Amygdala (tissue), 56 donors: ENCODE results near the gene HECTD3.

Experiments
- DNase-seq, 56 donors: peaks; one replicate each; lab custom pipeline; 2025; lab: John Stamatoyannopoulos, UW

The HECTD3 gene

GRCh38 chr1:45010855-45011811, at the start of gene HECTD3:
TSS of gene HECTD3 (minus strand) at chr1:45011324. CDS start at chr1:45011257, 67 bp downstream.
- peak in 54 of 56 donors; percentile 25 to 87 (median 72) for DNase-seq

GRCh38 chr1:45059829-45060228, 48.7 kb upstream of the HECTD3 start:
- DNase-seq: no peak

GRCh38 chr1:45057542-45057941, 46.4 kb upstream of the HECTD3 start:
- DNase-seq: no peak

- no peak for DNase-seq
These were observed 40.1 kb upstream of the HECTD3 start for GRCh38 chr1:45051005-45051772.

- DNase-seq: no peak
These were observed 35.9 kb upstream of the HECTD3 start for GRCh38 chr1:45047032-45047431.

- no peak for DNase-seq
These were observed 33.8 kb upstream of the HECTD3 start for GRCh38 chr1:45044916-45045315.

- DNase-seq: no peak
These were observed 32.0 kb upstream of the HECTD3 start for GRCh38 chr1:45043094-45043493.

- DNase-seq: no peak
These were observed 29.2 kb upstream of the HECTD3 start for GRCh38 chr1:45040297-45040696.

GRCh38 chr1:45038661-45039364, 27.7 kb upstream of the HECTD3 start:
- DNase-seq: no peak

- DNase-seq: no peak
These were observed 27.1 kb upstream of the HECTD3 start for GRCh38 chr1:45038240-45038639.

GRCh38 chr1:45037456-45037855, 26.3 kb upstream of the HECTD3 start:
- DNase-seq: no peak

- DNase-seq: no peak
These were observed 24.6 kb upstream of the HECTD3 start for GRCh38 chr1:45035631-45036301.

- no peak for DNase-seq
These were observed 22.2 kb upstream of the HECTD3 start for GRCh38 chr1:45033356-45033755.

- DNase-seq: no peak
These were observed 21.7 kb upstream of the HECTD3 start for GRCh38 chr1:45032837-45033236.

- no peak for DNase-seq
These were observed 15.3 kb upstream of the HECTD3 start for GRCh38 chr1:45026446-45026845.

- DNase-seq: no peak
These were observed 12.5 kb upstream of the HECTD3 start for GRCh38 chr1:45023663-45024062.

GRCh38 chr1:45018599-45019230, 7.6 kb upstream of the HECTD3 start:
- peak in 30 of 56 donors; percentile 9 to 68 (median 36) for DNase-seq

- DNase-seq: no peak
These were observed 5.6 kb upstream of the HECTD3 start for GRCh38 chr1:45016767-45017166.

GRCh38 chr1:45016090-45016697, 5.1 kb upstream of the HECTD3 start:
- DNase-seq: no peak
